Trophoblast cell (in vitro differentiated cells and primary cell): ENCODE data around the gene MPP4.

Source experiments
- DNase-seq, 2 donors: peaks; one replicate each; pipeline ENCODE4 v3.0.0-alpha.2; 2016
- H2AFZ ChIP-seq: 2 replicates; pipeline ENCODE4 v1.6.1; 2013; ENCODE audit warnings: low read length, moderate library complexity, mild to moderate bottlenecking; ENCODE audit not compliant: insufficient read depth, poor library complexity
- H2AK5ac ChIP-seq: 2 replicates; pipeline ENCODE4 v1.6.1; 2013; ENCODE audit warnings: mild to moderate bottlenecking, low read length
- H2BK120ac ChIP-seq: 2 replicates; pipeline ENCODE4 v1.6.1; 2013; ENCODE audit warnings: low read length, mild to moderate bottlenecking, moderate library complexity; ENCODE audit not compliant: insufficient read depth, poor library complexity
- H2BK12ac ChIP-seq: 2 replicates; pipeline ENCODE4 v1.6.1; 2013; ENCODE audit warnings: mild to moderate bottlenecking, low read length, moderate library complexity
- H2BK5ac ChIP-seq: 2 replicates; pipeline ENCODE4 v1.6.1; 2013; ENCODE audit warnings: low read length, low read depth, moderate library complexity, mild to moderate bottlenecking; ENCODE audit not compliant: poor library complexity
- H3K14ac ChIP-seq: 2 replicates; pipeline ENCODE4 v1.6.1; 2013; ENCODE audit warnings: mild to moderate bottlenecking, low read length
- H3K18ac ChIP-seq: 2 replicates; pipeline ENCODE4 v1.6.1; 2013; ENCODE audit warnings: mild to moderate bottlenecking, low read length
- H3K23ac ChIP-seq: 2 replicates; pipeline ENCODE4 v1.6.1; 2013; ENCODE audit warnings: low read length
- H3K27ac ChIP-seq: 2 replicates; pipeline ENCODE4 v1.5.1; 2013; ENCODE audit warnings: low read depth, mild to moderate bottlenecking, inconsistent platforms, low read length, moderate library complexity
- H3K27me3 ChIP-seq: 2 replicates; pipeline ENCODE4 v1.6.1; 2013; ENCODE audit warnings: inconsistent platforms, mild to moderate bottlenecking, low read length, moderate library complexity; ENCODE audit not compliant: insufficient read depth
- H3K36me3 ChIP-seq, 2 experiments: 1 replicate in 1 of 2; 2 replicates in 1 of 2; pipeline ENCODE4 v1.6.1; 2013; ENCODE audit warnings: low read length in 2 of 2, mild to moderate bottlenecking in 2 of 2, moderate library complexity in 1 of 2; ENCODE audit not compliant: insufficient read depth in 2 of 2, control insufficient read depth in 1 of 2
- H3K4ac ChIP-seq: 2 replicates; pipeline ENCODE4 v1.6.1; 2013; ENCODE audit warnings: low read depth, mild to moderate bottlenecking, low read length, moderate library complexity
- H3K4me1 ChIP-seq, 2 experiments: 1 replicate in 1 of 2; 2 replicates in 1 of 2; pipeline ENCODE4 v1.6.1; 2013; ENCODE audit warnings: low read length in 2 of 2, mild to moderate bottlenecking in 2 of 2, moderate library complexity in 1 of 2; ENCODE audit not compliant: insufficient read depth in 2 of 2, control insufficient read depth in 1 of 2
- H3K4me2 ChIP-seq: 2 replicates; pipeline ENCODE4 v1.6.1; 2013; ENCODE audit warnings: inconsistent platforms, mild to moderate bottlenecking, low read length, moderate library complexity
- H3K4me3 ChIP-seq: 2 replicates; pipeline ENCODE4 v1.5.1; 2013; ENCODE audit warnings: mild to moderate bottlenecking, low read depth, low read length, inconsistent platforms
- H3K79me1 ChIP-seq: one replicate; pipeline ENCODE4 v1.6.1; 2013; ENCODE audit warnings: low read length
- H3K79me2 ChIP-seq: 2 replicates; pipeline ENCODE4 v1.6.1; 2013; ENCODE audit warnings: low read length, mild to moderate bottlenecking; ENCODE audit not compliant: control insufficient read depth, insufficient read depth, poor library complexity
- H3K9ac ChIP-seq: 2 replicates; pipeline ENCODE4 v1.6.1; 2013; ENCODE audit warnings: mild to moderate bottlenecking, low read length
- H3K9me3 ChIP-seq: 2 replicates; pipeline ENCODE4 v1.6.1; 2013; ENCODE audit warnings: low read depth, mild to moderate bottlenecking, control low read depth, inconsistent platforms, low read length; ENCODE audit not compliant: insufficient read depth
- H4K12ac ChIP-seq: 2 replicates; pipeline ENCODE4 v1.6.1; 2013; ENCODE audit warnings: low read depth, mild to moderate bottlenecking, low read length, moderate library complexity
- H4K8ac ChIP-seq: 2 replicates; pipeline ENCODE4 v1.6.1; 2013; ENCODE audit warnings: low read depth, mild to moderate bottlenecking, low read length, moderate library complexity
- H4K91ac ChIP-seq: one replicate; pipeline ENCODE4 v1.6.1; 2013; ENCODE audit warnings: low read depth, mild to moderate bottlenecking, low read length, moderate library complexity
- WGBS: extraction: QIAGEN DNeasy Blood & Tissue Kit; methylation state at CpG from one replicate; pipeline ENCODE4 v1.1.7; 2013; ENCODE audit warnings: missing lambda C conversion rate; ENCODE audit not compliant: insufficient read length, insufficient coverage; ENCODE audit errors: extremely low coverage; 5-methylcytosine and 5-hydroxymethylcytosine counted together

MPP4 gene

GRCh38 chr2:201654616-201655384, 43.6 kb downstream of the MPP4 start:
- Histone ChIP-seq H3K27me3 (no peaks in the 10 kb centered on the region), H4K12ac (no peak overlapping the region), H4K8ac (no peak overlapping the region), H3K9ac (no peak overlapping the region), H4K91ac (no peak overlapping the region), H2AK5ac (no peak overlapping the region), H3K79me1 (no peaks in the 10 kb centered on the region), H3K4me3 (no peak overlapping the region), H3K4me1 (peaks cover 10% of the 10 kb centered on the region in 2 experiments), H3K36me3 (no peaks in the 10 kb centered on the region), H3K4ac (no peak overlapping the region), H3K18ac (no peak overlapping the region), H2AFZ (no peak overlapping the region), H2BK120ac (no peak overlapping the region), H2BK5ac (no peak overlapping the region), H3K14ac (no peak overlapping the region), H3K4me2 (no peak overlapping the region), H3K9me3 (no peaks in the 10 kb centered on the region), H3K79me2 (no peaks in the 10 kb centered on the region), H2BK12ac (no peak overlapping the region), H3K23ac (no peak overlapping the region), H3K27ac (no peak overlapping the region)
- DNase-seq = peak in 1 of 2 donors; percentile 39
- WGBS = no CpG with 5 or more reads among the region's 5 CpGs

- Histone ChIP-seq H3K36me3 (no peaks in the 10 kb centered on the region), H2AK5ac (peak overlapping the region; percentile 62), H3K27ac (no peak overlapping the region), H3K27me3 (no peaks in the 10 kb centered on the region), H4K91ac (no peak overlapping the region), H3K9me3 (no peaks in the 10 kb centered on the region), H2AFZ (no peak overlapping the region), H3K4me2 (no peak overlapping the region), H2BK120ac (peak overlapping the region; percentile 66), H3K18ac (no peak overlapping the region), H3K4me1 (peaks cover 10% of the 10 kb centered on the region in 2 experiments), H3K9ac (no peak overlapping the region), H2BK12ac (peak overlapping the region; percentile 71), H2BK5ac (peak overlapping the region; percentile 14), H4K12ac (no peak overlapping the region), H4K8ac (no peak overlapping the region), H3K14ac (peak overlapping the region; percentile 19), H3K79me2 (no peaks in the 10 kb centered on the region), H3K4me3 (no peak overlapping the region), H3K79me1 (no peaks in the 10 kb centered on the region), H3K23ac (no peak overlapping the region), H3K4ac (no peak overlapping the region)
- DNase-seq = no peak
- WGBS = no CpG with 5 or more reads among the region's 6 CpGs
Measured at GRCh38 chr2:201653221-201653620, 45.2 kb downstream of the MPP4 start.

- H2BK12ac ChIP-seq = no peak overlapping the region
Measured at GRCh38 chr2:201649442-201649841, 49.0 kb downstream of the MPP4 start.

GRCh38 chr2:201647431-201647830, 51.0 kb downstream of the MPP4 start:
- Histone ChIP-seq H2BK5ac (no peak overlapping the region), H3K9ac (no peak overlapping the region), H4K8ac (no peak overlapping the region), H3K14ac (no peak overlapping the region), H3K18ac (no peak overlapping the region), H3K4me3 (no peak overlapping the region), H3K23ac (no peak overlapping the region), H2BK12ac (no peak overlapping the region), H2AK5ac (no peak overlapping the region), H2BK120ac (no peak overlapping the region), H3K36me3 (no peaks in the 10 kb centered on the region), H4K91ac (no peak overlapping the region), H3K27me3 (no peaks in the 10 kb centered on the region), H3K27ac (no peak overlapping the region), H3K4ac (no peak overlapping the region), H3K79me1 (peaks cover 9% of the 10 kb centered on the region), H3K4me2 (no peak overlapping the region), H3K9me3 (no peaks in the 10 kb centered on the region), H2AFZ (no peak overlapping the region), H4K12ac (no peak overlapping the region), H3K4me1 (no peaks in the 10 kb centered on the region), H3K79me2 (no peaks in the 10 kb centered on the region)
- no peak for DNase-seq
- WGBS = no CpG with 5 or more reads among the region's 5 CpGs

More at GRCh38 chr2:201649442-201649841, 49.0 kb downstream of the MPP4 start:
- Histone ChIP-seq H2AK5ac (no peak overlapping the region), H3K27me3 (no peaks in the 10 kb centered on the region), H3K4me3 (no peak overlapping the region), H3K79me2 (no peaks in the 10 kb centered on the region), H3K36me3 (no peaks in the 10 kb centered on the region), H3K18ac (no peak overlapping the region), H3K4me2 (no peak overlapping the region), H4K91ac (no peak overlapping the region), H2BK5ac (no peak overlapping the region), H2AFZ (no peak overlapping the region), H4K8ac (no peak overlapping the region), H3K9me3 (no peaks in the 10 kb centered on the region), H4K12ac (no peak overlapping the region), H3K79me1 (no peaks in the 10 kb centered on the region), H3K14ac (no peak overlapping the region), H3K27ac (no peak overlapping the region), H3K9ac (no peak overlapping the region), H2BK120ac (no peak overlapping the region), H3K23ac (no peak overlapping the region), H3K4ac (no peak overlapping the region), H3K4me1 (peaks cover 4 to 5% of the 10 kb centered on the region in 2 experiments)
- no peak for DNase-seq
- no CpG with 5 or more reads among the region's 2 CpGs for WGBS
